ENCODE results near the gene CAMSAP2. TPM values are rescaled to one million over a fixed set of nuclear protein-coding genes. Genes with fewer than 3 reads are reported as not detected.
A peak's percentile ranks its signal among the peaks of the same experiment; 100 is the strongest.

Gene CAMSAP2
- total and polyA plus RNA-seq, 3 donors from 2014 or later: 16.0 to 34.7 (median 28.4) TPM

DNA sequence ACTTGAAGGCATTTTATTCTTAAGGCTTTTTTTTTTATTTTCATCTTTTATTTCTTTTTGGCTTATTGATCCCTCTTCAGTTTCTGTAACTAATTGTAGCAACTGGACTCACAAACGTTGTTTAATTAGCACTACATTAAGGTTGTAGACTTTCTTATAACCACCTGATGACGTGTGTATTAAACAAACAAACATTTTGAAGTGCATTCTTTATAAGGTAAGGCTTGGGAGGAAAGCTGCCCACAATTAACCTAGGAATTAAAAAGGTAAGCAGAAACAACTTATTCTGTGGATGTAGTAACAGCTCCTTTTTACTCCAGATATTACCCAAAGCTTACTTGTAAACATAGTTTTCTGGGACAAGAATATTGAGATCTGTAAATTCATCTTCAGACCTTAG, 55.0 kb downstream of the CAMSAP2 start:
- intact Hi-C loops (cut with DNase I; ENCODE audit: low total_unique reads): no loop called here
- 70 to 78% methylated on average over 2 of the region's 2 CpGs for WGBS, 2 donors
- Histone ChIP-seq H3K4me1 (no peaks in the 10 kb centered on the region), H3K36me3 (ENCODE audit: low read depth, missing control alignments) (no peaks in the 10 kb centered on the region), H3K4me3 (no peak overlapping the region), H3K9me3 (no peaks in the 10 kb centered on the region), H3K27me3 (no peaks in the 10 kb centered on the region), H3K27ac (no peak overlapping the region)
- DNase-seq: no peak
- no peak for TF ChIP-seq POLR2A (IDR thresholded peaks at IDR 0.05)
- TF ChIP-seq, protein P1, sequence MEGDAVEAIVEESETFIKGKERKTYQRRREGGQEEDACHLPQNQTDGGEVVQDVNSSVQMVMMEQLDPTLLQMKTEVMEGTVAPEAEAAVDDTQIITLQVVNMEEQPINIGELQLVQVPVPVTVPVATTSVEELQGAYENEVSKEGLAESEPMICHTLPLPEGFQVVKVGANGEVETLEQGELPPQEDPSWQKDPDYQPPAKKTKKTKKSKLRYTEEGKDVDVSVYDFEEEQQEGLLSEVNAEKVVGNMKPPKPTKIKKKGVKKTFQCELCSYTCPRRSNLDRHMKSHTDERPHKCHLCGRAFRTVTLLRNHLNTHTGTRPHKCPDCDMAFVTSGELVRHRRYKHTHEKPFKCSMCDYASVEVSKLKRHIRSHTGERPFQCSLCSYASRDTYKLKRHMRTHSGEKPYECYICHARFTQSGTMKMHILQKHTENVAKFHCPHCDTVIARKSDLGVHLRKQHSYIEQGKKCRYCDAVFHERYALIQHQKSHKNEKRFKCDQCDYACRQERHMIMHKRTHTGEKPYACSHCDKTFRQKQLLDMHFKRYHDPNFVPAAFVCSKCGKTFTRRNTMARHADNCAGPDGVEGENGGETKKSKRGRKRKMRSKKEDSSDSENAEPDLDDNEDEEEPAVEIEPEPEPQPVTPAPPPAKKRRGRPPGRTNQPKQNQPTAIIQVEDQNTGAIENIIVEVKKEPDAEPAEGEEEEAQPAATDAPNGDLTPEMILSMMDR (IDR thresholded peaks at IDR 0.05): no peak

DNA sequence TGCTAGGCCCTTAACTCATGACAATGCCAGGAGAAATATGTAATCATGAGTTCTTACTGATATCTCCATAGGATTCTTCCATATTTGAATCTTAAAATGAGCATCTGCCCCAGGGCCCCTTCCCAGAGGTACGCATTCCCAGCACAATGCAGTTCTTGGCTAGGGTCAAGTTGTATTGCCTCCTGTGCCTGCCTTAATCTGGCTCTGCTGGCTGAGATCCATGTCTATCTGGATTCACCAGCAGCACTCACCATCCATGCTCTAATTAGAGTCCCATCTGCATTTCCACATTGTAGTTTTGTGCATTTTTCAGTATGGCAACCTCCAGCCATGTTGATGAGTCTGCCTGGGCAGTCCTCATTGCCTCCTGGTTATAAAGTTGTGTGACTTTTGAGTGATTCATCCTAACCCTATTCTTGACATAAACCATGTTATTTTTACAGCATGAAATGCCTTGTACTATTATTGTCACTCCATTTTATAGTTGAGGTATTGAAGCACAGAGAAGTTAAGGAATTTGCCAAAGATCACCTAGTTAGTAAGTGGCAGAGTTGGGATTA, 55.9 kb downstream of the CAMSAP2 start:
- Histone ChIP-seq H3K4me1 (no peaks in the 10 kb centered on the region), H3K27me3 (no peaks in the 10 kb centered on the region), H3K27ac (no peak overlapping the region), H3K36me3 (ENCODE audit: low read depth, missing control alignments) (no peaks in the 10 kb centered on the region), H3K4me3 (no peak overlapping the region), H3K9me3 (no peaks in the 10 kb centered on the region)
- WGBS, 2 donors: 89 to 94% methylated on average over 1 of the region's 1 CpG
- no peak for DNase-seq
- intact Hi-C loops (cut with DNase I; ENCODE audit: low total_unique reads): no loop called here
- TF ChIP-seq, protein P1 (IDR thresholded peaks at IDR 0.05): no peak
- TF ChIP-seq POLR2A (IDR thresholded peaks at IDR 0.05): no peak

DNA sequence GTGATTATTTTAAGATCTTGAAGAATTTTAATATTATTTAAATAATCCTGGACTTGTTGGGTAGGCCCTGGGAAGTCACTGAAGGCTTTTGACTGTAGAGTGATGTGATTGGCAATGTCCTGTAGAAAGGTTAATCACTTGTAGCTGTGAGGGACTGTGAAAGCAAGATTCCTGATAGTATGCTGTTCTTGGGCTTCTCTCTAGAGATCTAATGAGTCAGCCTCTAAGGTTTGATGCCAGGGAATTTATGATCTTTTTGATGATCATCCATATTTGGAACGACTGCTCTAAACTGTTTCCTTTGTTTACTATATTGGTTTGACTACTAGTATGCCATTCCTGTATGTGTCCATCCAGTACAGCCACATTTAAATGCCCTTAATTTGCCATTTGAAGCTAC, 56.5 kb downstream of the CAMSAP2 start:
- WGBS, 2 donors: 38 to 43% methylated on average over 1 of the region's 1 CpG
- no peak overlapping the region for H3K27ac ChIP-seq
- H3K9me3 ChIP-seq: no peaks in the 10 kb centered on the region
- no peaks in the 10 kb centered on the region for H3K36me3 ChIP-seq (ENCODE audit: low read depth, missing control alignments)
- no peaks in the 10 kb centered on the region for H3K27me3 ChIP-seq
- H3K4me3 ChIP-seq: no peak overlapping the region
- DNase-seq: no peak
- H3K4me1 ChIP-seq: no peaks in the 10 kb centered on the region
- TF ChIP-seq POLR2A (IDR thresholded peaks at IDR 0.05): no peak
- TF ChIP-seq, protein P1 (IDR thresholded peaks at IDR 0.05): no peak
- intact Hi-C loops (cut with DNase I; ENCODE audit: low total_unique reads): no loop called here

DNA sequence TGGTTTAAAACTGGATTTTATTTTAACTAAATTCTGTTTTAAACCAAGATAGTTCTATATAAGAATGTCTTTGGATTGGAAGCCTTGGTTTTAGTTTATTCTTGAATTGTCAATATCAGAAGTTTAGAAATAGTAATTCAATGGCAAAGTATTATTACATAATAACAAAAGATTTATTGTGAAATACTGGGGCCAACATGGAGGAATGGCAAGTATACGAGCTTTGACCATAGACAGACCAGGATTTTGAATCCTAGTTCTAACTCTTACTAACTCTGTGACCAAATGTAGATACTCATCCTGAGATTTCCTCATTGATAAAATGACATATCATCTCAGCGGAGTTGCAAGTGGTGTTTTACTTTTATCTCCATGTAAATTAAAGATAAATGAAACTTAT, 63.3 kb downstream of the CAMSAP2 start:
- no peaks in the 10 kb centered on the region for H3K4me1 ChIP-seq
- H3K27me3 ChIP-seq: no peaks in the 10 kb centered on the region
- no peaks in the 10 kb centered on the region for H3K9me3 ChIP-seq
- 85 to 90% methylated on average over 2 of the region's 2 CpGs for WGBS, 2 donors
- no peak overlapping the region for H3K27ac ChIP-seq
- no peak overlapping the region for H3K4me3 ChIP-seq
- no peaks in the 10 kb centered on the region for H3K36me3 ChIP-seq (ENCODE audit: low read depth, missing control alignments)
- no peak for DNase-seq
- intact Hi-C loops (cut with DNase I; ENCODE audit: low total_unique reads): no loop called here
- TF ChIP-seq, protein P1 (IDR thresholded peaks at IDR 0.05): no peak
- no peak for TF ChIP-seq POLR2A (IDR thresholded peaks at IDR 0.05)

DNA sequence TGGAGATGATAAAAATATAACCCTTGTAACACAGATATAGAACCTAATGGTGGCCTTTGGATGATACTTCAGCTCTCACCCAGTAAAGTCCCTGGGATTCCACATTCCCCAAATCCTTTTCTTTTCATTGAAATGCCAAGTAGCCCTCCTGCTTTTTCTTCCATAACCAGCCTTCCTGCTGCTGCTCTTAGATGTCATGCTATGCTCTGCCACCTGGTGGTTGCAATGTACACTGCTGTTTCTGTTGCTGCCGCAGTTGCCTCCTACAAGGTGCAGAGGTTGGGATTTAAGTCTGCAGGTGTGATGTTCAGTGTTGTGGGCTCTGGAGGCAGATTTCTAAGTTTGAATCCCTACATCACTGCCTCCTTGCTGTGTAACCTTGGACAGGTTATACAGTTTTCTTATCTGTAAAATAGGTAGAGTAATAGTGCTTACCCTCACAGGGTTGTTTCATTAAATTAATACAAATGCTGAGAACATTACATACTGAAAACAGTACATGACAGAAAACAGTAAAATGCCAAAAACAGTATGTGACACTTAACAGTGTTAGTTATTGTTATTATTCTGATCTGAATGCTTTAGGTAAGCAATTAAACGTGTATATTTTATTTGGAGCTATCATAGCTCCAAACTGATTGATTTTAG, 64.3 kb downstream of the CAMSAP2 start:
- TF ChIP-seq, protein P1 (IDR thresholded peaks at IDR 0.05): peak; percentile 88 to 90 (median 90)
- no peak for TF ChIP-seq POLR2A (IDR thresholded peaks at IDR 0.05)
- no peaks in the 10 kb centered on the region for H3K4me1 ChIP-seq
- DNase-seq: peak; percentile 91
- intact Hi-C loops (cut with DNase I; ENCODE audit: low total_unique reads): no loop called here
- no peak overlapping the region for H3K27ac ChIP-seq
- no peaks in the 10 kb centered on the region for H3K36me3 ChIP-seq (ENCODE audit: low read depth, missing control alignments)
- H3K9me3 ChIP-seq: no peaks in the 10 kb centered on the region
- 48% methylated on average over 2 of the region's 2 CpGs for WGBS, 2 donors
- H3K4me3 ChIP-seq: no peak overlapping the region
- H3K27me3 ChIP-seq: no peaks in the 10 kb centered on the region
